ENCODE results near the gene PLCH1.

- TF ChIP-seq POLR2A (IDR thresholded peaks at IDR 0.05): no peak
- TF ChIP-seq CTCF (IDR thresholded peaks at IDR 0.05): no peak
These were observed 135.3 kb downstream of the PLCH1 start for GRCh38 chr3:155609586-155609985.

Measured in right lobe of liver (tissue), 4 donors.